Stomach (tissue), 4 donors: ENCODE data around the gene RRAS2.

ENCODE experiments used
- CTCF ChIP-seq, 7 experiments: fragments of 450-650 bp in 4 of 7; fragments of 200-600 bp in 3 of 7; sonication (generic) in 3 of 7; IDR thresholded peaks; one replicate each; pipeline ENCODE4 v1.5.1; 2016 to 2019; ENCODE audit warnings: antibody characterized with exemption in 7 of 7, control low read depth in 2 of 7, mild to moderate bottlenecking in 1 of 7
- POLR2A ChIP-seq, 4 donors: fragments of 450-650 bp; IDR thresholded peaks; one replicate each; pipeline ENCODE4 v1.6.1; 2016; ENCODE audit warnings: antibody characterized with exemption in 4 of 4, control low read depth in 2 of 4, mild to moderate bottlenecking in 1 of 4, moderate library complexity in 1 of 4

- TF ChIP-seq CTCF (IDR thresholded peaks at IDR 0.05) (no peak), POLR2A (IDR thresholded peaks at IDR 0.05) (no peak)
Measured at GRCh38 chr11:14267861-14268635, 90.9 kb downstream of the RRAS2 start.
